ACC112 (cell line): ENCODE results near the gene AK1.

Experiments
- H2AFZ ChIP-seq: fragments of 200-600 bp; sonication (generic); one replicate; pipeline ENCODE4 v1.6.0; 2017; ENCODE audit warnings: antibody characterized with exemption, low read length; ENCODE audit not compliant: unreplicated experiment
- H3K27ac ChIP-seq: fragments of 200-600 bp; sonication (generic); 2 replicates; pipeline ENCODE4 v1.5.1; 2014; ENCODE audit warnings: low read depth, mild to moderate bottlenecking, antibody characterized with exemption, low read length, moderate library complexity
- H3K27me3 ChIP-seq: fragments of 200-600 bp; sonication (generic); 2 replicates; pipeline ENCODE4 v1.6.1; 2014; ENCODE audit warnings: mild to moderate bottlenecking, antibody characterized with exemption, low read length, moderate library complexity, mixed read lengths; ENCODE audit not compliant: insufficient read depth
- H3K36me3 ChIP-seq: fragments of 200-600 bp; sonication (generic); 2 replicates; pipeline ENCODE4 v1.6.1; 2016; ENCODE audit warnings: mild to moderate bottlenecking, antibody characterized with exemption, low read length, moderate library complexity, mixed read lengths; ENCODE audit not compliant: insufficient read depth
- H3K4me1 ChIP-seq: fragments of 200-600 bp; sonication (generic); one replicate; pipeline ENCODE4 v1.6.1; 2016; ENCODE audit warnings: low read length, mixed read lengths; ENCODE audit not compliant: insufficient read depth, unreplicated experiment, control insufficient read depth
- H3K4me3 ChIP-seq: fragments of 200-600 bp; sonication (generic); 2 replicates; pipeline ENCODE4 v1.5.1; 2014; ENCODE audit warnings: mild to moderate bottlenecking, low read depth, low read length
- H3K79me2 ChIP-seq: fragments of 200-600 bp; sonication (generic); one replicate; pipeline ENCODE4 v1.6.0; 2016; ENCODE audit warnings: low read length; ENCODE audit not compliant: control insufficient read depth, unreplicated experiment, insufficient read depth

The AK1 gene

GRCh38 chr9:127880143-127880542, 2.7 kb upstream of the AK1 start:
- peaks cover 20% of the 10 kb centered on the region for H3K4me1 ChIP-seq
- H3K36me3 ChIP-seq, result no peaks in the 10 kb centered on the region
- H3K4me3 ChIP-seq, result no peak overlapping the region
- H3K27ac ChIP-seq, result no peak overlapping the region
- peaks cover 3% of the 10 kb centered on the region for H3K79me2 ChIP-seq
- no peak overlapping the region for H2AFZ ChIP-seq
- no peaks in the 10 kb centered on the region for H3K27me3 ChIP-seq

DNA sequence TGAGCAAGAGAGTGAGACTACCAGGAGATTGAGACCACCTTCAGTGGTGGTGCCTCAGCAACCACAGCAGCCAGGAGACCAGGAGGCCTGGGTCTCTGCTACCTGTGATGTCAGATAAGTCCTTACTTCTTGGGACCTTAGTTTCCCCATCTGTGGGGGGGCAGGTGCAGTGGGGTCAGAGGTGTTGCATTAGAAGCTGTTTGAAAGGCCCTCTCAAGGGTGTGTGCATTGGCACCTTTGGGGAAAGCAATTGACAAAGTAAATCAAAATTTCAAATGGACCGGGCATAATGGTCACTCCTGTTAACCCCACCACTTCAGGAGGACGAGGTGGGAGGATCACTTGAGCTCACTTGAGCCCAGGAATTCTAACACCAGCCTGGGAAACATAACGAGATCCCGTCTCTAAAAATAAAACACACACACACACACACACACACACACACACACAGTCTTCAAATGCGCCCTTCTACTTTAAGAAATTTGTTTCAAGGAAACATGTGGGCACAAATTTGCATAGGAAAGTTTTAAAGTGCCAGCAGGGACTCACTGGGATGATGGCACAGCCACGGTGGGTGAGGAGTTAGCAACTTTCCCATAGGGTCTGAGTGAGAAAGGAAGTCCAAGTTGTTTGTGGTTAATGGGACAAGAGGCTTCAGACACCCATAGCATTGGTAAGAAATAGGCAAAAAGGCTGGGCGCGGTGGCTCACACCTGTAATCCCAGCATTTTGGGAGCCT, 1.3 kb upstream of the AK1 start:
- H2AFZ ChIP-seq, result no peak overlapping the region
- no peaks in the 10 kb centered on the region for H3K36me3 ChIP-seq
- H3K27ac ChIP-seq, result no peak overlapping the region
- H3K4me3 ChIP-seq, result no peak overlapping the region
- peaks cover 33% of the 10 kb centered on the region for H3K4me1 ChIP-seq
- peaks cover 3% of the 10 kb centered on the region for H3K79me2 ChIP-seq
- H3K27me3 ChIP-seq, result no peaks in the 10 kb centered on the region

DNA sequence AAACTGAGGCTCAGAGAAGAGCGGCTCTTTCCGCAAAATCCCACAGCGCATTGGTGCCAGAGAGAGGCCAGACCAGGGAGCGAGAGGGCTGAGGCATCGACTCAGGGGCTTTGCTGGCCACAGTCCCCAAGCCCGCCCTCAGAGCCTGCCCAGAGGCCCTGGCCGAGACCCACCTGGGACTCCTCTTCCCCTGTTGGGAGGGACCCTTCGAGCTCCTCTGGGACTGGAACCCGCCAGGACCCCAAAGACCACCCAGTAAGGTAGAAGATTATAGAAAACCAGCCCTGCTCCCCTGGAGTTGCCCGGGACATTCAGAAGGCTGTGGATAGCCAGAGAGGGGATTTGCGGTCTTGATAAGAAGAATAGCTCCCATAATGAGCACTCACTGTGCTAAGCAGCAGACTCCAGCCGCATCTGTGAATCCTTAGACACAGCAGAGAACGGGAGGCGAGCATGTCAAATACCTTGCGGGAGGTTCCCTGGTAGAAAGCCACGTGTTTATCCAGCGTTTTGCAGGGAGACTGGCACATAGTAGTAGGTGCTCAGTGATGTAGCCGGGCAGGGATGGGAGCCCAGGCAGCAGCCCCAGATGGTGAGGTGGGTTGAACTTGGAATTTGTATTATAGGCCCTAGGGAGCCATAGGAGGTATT, 651 bp upstream of the AK1 start:
- H3K4me1 ChIP-seq, result peaks cover 39% of the 10 kb centered on the region
- no peaks in the 10 kb centered on the region for H3K27me3 ChIP-seq
- H3K36me3 ChIP-seq, result no peaks in the 10 kb centered on the region
- no peak overlapping the region for H3K27ac ChIP-seq
- H3K79me2 ChIP-seq, result peaks cover 3% of the 10 kb centered on the region
- H2AFZ ChIP-seq, result no peak overlapping the region
- H3K4me3 ChIP-seq, result peak overlapping the region; percentile 83

DNA sequence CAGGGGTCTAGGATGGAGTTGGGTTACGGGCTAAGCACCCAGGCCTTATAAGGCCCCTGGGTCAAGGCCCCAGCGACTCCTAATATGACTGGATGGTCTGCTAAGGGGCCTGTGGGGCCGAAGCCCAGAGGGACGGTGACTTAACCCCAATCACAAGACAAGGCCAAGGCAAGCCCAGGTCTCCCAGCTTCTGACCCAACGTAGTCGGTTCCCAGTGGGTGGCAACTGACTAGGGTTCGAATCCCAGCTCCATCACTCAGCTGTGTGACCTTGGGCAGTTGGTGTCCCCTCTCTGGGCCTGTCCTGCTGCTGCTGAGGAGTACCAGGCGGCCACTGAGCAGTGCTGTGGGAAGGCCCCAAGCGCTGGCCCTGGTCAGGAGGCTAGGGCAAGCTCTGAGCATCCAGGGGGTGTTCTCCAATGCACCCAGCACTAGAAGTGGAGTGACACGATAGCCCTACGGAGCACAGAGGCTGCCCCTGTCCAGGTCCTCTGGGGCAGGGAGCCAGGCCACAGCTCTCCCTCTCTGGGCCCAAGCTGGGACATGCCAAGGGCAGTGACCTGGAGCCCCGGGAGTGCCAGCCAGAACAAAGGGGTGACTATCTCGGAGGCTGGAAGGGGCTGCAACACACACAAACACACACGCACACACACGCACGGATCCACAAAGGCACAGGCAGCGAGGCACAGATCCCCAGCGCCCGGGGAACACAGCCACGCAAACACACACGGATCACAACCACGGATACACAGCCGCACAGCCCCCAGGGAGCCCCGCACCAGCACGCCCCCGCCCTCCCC, 512 bp downstream of the AK1 start:
- H3K4me3 ChIP-seq, result peak overlapping the region; percentile 83
- peak overlapping the region; percentile 25; the same call in 1 of the 2 replicates for H3K27ac ChIP-seq
- H3K36me3 ChIP-seq, result no peaks in the 10 kb centered on the region
- H2AFZ ChIP-seq, result no peak overlapping the region
- H3K4me1 ChIP-seq, result peaks cover 41% of the 10 kb centered on the region
- peaks cover 3% of the 10 kb centered on the region for H3K79me2 ChIP-seq
- H3K27me3 ChIP-seq, result no peaks in the 10 kb centered on the region

- Histone ChIP-seq H3K4me1 (peaks cover 45% of the 10 kb centered on the region), H3K27ac (no peak overlapping the region), H2AFZ (no peak overlapping the region), H3K79me2 (peaks cover 3% of the 10 kb centered on the region), H3K36me3 (no peaks in the 10 kb centered on the region), H3K27me3 (no peaks in the 10 kb centered on the region), H3K4me3 (peak overlapping the region; percentile 83)
Measured at GRCh38 chr9:127876026-127876763, 1.3 kb downstream of the AK1 start.

- H3K4me1 ChIP-seq, result peaks cover 45% of the 10 kb centered on the region
- H3K79me2 ChIP-seq, result peaks cover 3% of the 10 kb centered on the region
- no peak overlapping the region; the same call in 1 of the 2 replicates for H3K4me3 ChIP-seq
- H3K27me3 ChIP-seq, result no peaks in the 10 kb centered on the region
- H3K27ac ChIP-seq, result no peak overlapping the region
- H3K36me3 ChIP-seq, result no peaks in the 10 kb centered on the region
- H2AFZ ChIP-seq, result no peak overlapping the region
Measured at GRCh38 chr9:127875306-127875966, 2.0 kb downstream of the AK1 start.

GRCh38 chr9:127874301-127875221, 2.9 kb downstream of the AK1 start:
- Histone ChIP-seq H3K36me3 (peaks cover 1% of the 10 kb centered on the region; the same call in 1 of the 2 replicates), H3K27me3 (no peaks in the 10 kb centered on the region), H3K4me1 (peaks cover 45% of the 10 kb centered on the region), H3K4me3 (no peak overlapping the region), H3K79me2 (peaks cover 3% of the 10 kb centered on the region), H3K27ac (no peak overlapping the region), H2AFZ (no peak overlapping the region)

GRCh38 chr9:127873886-127874285, 3.6 kb downstream of the AK1 start:
- no peak overlapping the region for H3K4me3 ChIP-seq
- H3K36me3 ChIP-seq, result peaks cover 3% of the 10 kb centered on the region; the same call in 1 of the 2 replicates
- H3K4me1 ChIP-seq, result peaks cover 45% of the 10 kb centered on the region
- no peaks in the 10 kb centered on the region for H3K27me3 ChIP-seq
- peaks cover 3% of the 10 kb centered on the region for H3K79me2 ChIP-seq
- no peak overlapping the region for H3K27ac ChIP-seq
- no peak overlapping the region for H2AFZ ChIP-seq

DNA sequence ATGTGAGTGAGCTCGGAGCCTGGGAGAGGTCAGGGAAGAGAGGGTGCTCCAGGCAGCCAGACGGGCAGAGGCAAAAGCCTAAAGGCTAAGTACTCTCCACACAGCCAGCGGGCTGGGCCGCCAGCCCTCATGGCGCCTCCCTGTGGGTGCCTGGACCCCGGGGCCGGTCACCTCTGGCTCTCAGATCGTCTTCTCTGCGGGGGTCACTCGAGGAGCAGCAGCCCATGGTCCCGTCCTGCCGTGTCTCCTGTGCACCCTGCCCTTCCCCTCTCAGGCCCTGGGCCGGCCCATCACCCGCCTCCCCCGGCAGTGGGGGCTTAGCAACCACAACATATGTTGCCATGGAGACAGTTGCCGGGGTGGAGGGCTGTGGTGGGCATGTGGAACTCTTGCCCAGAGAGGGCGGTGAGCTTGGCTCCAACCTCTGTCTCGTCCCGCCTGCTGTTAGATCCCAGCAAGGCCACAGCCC, 4.2 kb downstream of the AK1 start:
- no peak overlapping the region for H2AFZ ChIP-seq
- peaks cover 3% of the 10 kb centered on the region for H3K79me2 ChIP-seq
- H3K36me3 ChIP-seq, result peaks cover 3% of the 10 kb centered on the region; the same call in 1 of the 2 replicates
- no peak overlapping the region for H3K4me3 ChIP-seq
- H3K4me1 ChIP-seq, result peaks cover 45% of the 10 kb centered on the region
- no peaks in the 10 kb centered on the region for H3K27me3 ChIP-seq
- no peak overlapping the region for H3K27ac ChIP-seq
